HG02981 (cell line): ENCODE measurements around the gene RBMS3.
A peak's percentile ranks its signal among the peaks of the same experiment; 100 is the strongest.
"Not testable (repeated sequence)": the region's sequence is repeated elsewhere in the genome, so short reads cannot be mapped to it uniquely, and the experiment has no call there.

Experiments
- ATAC-seq: cut with Tn5 transposase; IDR thresholded peaks from one replicate; pipeline ENCODE4 v1.9.1; 2021; ENCODE audit warnings: mild to moderate bottlenecking, moderate library complexity; ENCODE audit not compliant: unreplicated experiment

Gene RBMS3

GRCh38 chr3:29515451-29515850 lies 234.6 kb downstream of the RBMS3 start:
- peak; percentile 52 for ATAC-seq

- no peak for ATAC-seq
These were observed 235.3 kb downstream of the RBMS3 start for GRCh38 chr3:29516164-29516563.

- no peak for ATAC-seq
These were observed 239.9 kb downstream of the RBMS3 start for GRCh38 chr3:29520764-29521163.

GRCh38 chr3:29521293-29521692 lies 240.4 kb downstream of the RBMS3 start:
- no peak for ATAC-seq

GRCh38 chr3:29521751-29522150 lies 240.9 kb downstream of the RBMS3 start:
- no peak for ATAC-seq

GRCh38 chr3:29524433-29524832 lies 243.6 kb downstream of the RBMS3 start:
- ATAC-seq: not testable (repeated sequence)

- no peak for ATAC-seq
These were observed 244.5 kb downstream of the RBMS3 start for GRCh38 chr3:29525254-29525881.

GRCh38 chr3:29527246-29527645 lies 246.4 kb downstream of the RBMS3 start:
- ATAC-seq: no peak

- no peak for ATAC-seq
These were observed 250.8 kb downstream of the RBMS3 start for GRCh38 chr3:29531644-29532043.

GRCh38 chr3:29532473-29532872 lies 251.6 kb downstream of the RBMS3 start:
- no peak for ATAC-seq

GRCh38 chr3:29534006-29534405 lies 253.1 kb downstream of the RBMS3 start:
- ATAC-seq: no peak

- ATAC-seq: no peak
These were observed 255.3 kb downstream of the RBMS3 start for GRCh38 chr3:29536016-29536758.

- ATAC-seq: no peak
These were observed 257.2 kb downstream of the RBMS3 start for GRCh38 chr3:29537889-29538609.

GRCh38 chr3:29538610-29538958 lies 257.7 kb downstream of the RBMS3 start:
- ATAC-seq: no peak

- ATAC-seq: no peak
These were observed 259.7 kb downstream of the RBMS3 start for GRCh38 chr3:29540544-29540943.

- no peak for ATAC-seq
These were observed 264.0 kb downstream of the RBMS3 start for GRCh38 chr3:29544701-29545363.

- ATAC-seq: no peak
These were observed 264.7 kb downstream of the RBMS3 start for GRCh38 chr3:29545615-29546014.

- no peak for ATAC-seq
These were observed 271.2 kb downstream of the RBMS3 start for GRCh38 chr3:29552051-29552450.

GRCh38 chr3:29554566-29554965 lies 273.7 kb downstream of the RBMS3 start:
- no peak for ATAC-seq

GRCh38 chr3:29555590-29555989 lies 274.7 kb downstream of the RBMS3 start:
- ATAC-seq: no peak

- no peak for ATAC-seq
These were observed 276.3 kb downstream of the RBMS3 start for GRCh38 chr3:29557186-29557585.

- no peak for ATAC-seq
These were observed 277.0 kb downstream of the RBMS3 start for GRCh38 chr3:29557825-29558224.
